Measurements from ENCODE around the gene TRMT11. TPM values are rescaled to one million over a fixed set of nuclear protein-coding genes. Genes with fewer than 3 reads are reported as not detected.
"Not testable (repeated sequence)": the region's sequence is repeated elsewhere in the genome, so short reads cannot be mapped to it uniquely, and the experiment has no call there.

TRMT11 gene
- total RNA-seq, 2 experiments from 2014 or later = 17.1 to 18.1 TPM

- H3K27me3 Mint-ChIP-seq (ENCODE audit: low read depth) = no peaks in the 10 kb centered on the region
- ATAC-seq (no peak), DNase-seq (no peak)
- CTCF ChIA-PET = interaction anchor here (0.9 to 1.2 kb wide), 2 partner anchors 10 to 16 kb away, joined by 3 to 4 read pairs; no protein-coding TSS in a partner anchor
- H3K4me1 Mint-ChIP-seq (ENCODE audit: low read depth) = no peaks in the 10 kb centered on the region
- H3K4me3 Mint-ChIP-seq = no peak overlapping the region
- H3K9me3 Mint-ChIP-seq (ENCODE audit: insufficient read depth) = no peaks in the 10 kb centered on the region
- no peak overlapping the region for H3K27ac Mint-ChIP-seq
- POLR2A ChIA-PET = no interaction called here
- peaks cover 28% of the 10 kb centered on the region for H3K36me3 Mint-ChIP-seq (ENCODE audit: low read depth)
Measured at GRCh38 chr6:126048635-126049034, 62.3 kb downstream of the TRMT11 start.

DNA sequence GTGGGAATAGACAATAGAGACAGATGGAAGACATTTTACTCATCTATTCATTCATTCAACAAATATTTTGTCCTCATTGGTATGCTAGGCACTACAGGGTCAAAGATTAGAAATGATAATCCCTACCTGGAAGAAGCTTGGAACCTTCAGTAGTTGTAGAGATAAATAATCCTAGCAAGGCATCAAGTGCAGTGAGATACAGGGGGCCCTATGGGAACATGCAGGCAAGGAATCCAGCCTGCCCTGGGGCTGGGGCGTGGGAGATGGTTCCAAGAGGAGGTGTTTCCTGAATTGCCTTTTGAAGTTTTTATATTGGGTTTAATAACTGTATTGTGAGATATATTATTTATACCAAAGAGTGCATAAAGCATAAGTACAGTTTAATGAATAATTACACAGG is 64.5 kb downstream of the TRMT11 start:
- Mint-ChIP-seq H3K27me3 (ENCODE audit: low read depth) (no peaks in the 10 kb centered on the region), H3K9me3 (ENCODE audit: insufficient read depth) (no peaks in the 10 kb centered on the region), H3K4me3 (no peak overlapping the region), H3K36me3 (ENCODE audit: low read depth) (peaks cover 20% of the 10 kb centered on the region), H3K4me1 (ENCODE audit: low read depth) (peaks cover 5% of the 10 kb centered on the region), H3K27ac (no peak overlapping the region)
- ChIA-PET CTCF (interaction anchor here (1.1 kb wide), 1 partner anchor 16 kb away, joined by 3 read pairs; no protein-coding TSS in a partner anchor), POLR2A (no interaction called here)
- ATAC-seq (no peak), DNase-seq (no peak)

DNA sequence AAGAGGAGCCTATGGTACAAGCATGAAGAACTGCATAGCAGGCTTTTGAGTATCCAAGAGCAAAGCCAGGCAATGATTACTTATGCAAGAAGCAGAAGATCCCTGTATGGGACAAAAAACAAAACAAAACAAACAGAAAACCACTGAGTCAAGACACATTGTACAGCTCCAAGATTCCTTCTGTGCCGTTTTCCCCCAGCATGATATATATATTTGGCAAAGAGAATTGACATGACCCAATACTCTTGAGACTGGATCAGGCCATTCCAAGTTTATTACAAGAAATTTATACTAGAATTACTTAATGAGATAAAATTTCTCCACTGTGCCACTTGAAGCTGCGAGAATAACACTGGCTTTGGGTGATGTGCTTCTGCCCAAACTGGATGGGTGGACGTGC is 65.5 kb downstream of the TRMT11 start:
- ChIA-PET CTCF (no interaction called here), POLR2A (no interaction called here)
- ATAC-seq = no peak

DNA sequence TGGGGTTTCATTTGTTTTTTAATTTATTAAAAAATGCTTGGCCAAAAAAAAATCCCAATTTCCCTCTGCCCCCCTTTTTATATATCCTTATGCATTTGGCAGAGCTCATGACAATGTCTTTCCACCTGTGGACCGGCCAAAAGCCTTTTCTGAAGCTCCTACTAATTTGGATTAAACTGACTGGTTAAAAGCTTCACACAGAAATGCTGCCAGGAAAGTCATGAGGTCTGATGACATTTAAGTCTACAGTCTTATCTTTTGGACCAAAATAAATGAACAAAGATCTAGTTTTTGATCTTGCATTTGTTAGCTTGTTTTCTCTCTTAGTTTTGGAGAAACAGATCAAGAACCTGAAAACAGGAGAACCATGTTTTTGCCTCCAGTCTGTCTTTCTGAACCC is 66.1 kb downstream of the TRMT11 start:
- no peak overlapping the region for H3K27ac Mint-ChIP-seq
- peaks cover 13% of the 10 kb centered on the region for H3K36me3 Mint-ChIP-seq (ENCODE audit: low read depth)
- no peak overlapping the region for H3K4me3 Mint-ChIP-seq
- H3K27me3 Mint-ChIP-seq (ENCODE audit: low read depth) = no peaks in the 10 kb centered on the region
- no peak for ATAC-seq
- no peak for DNase-seq
- POLR2A ChIA-PET = no interaction called here
- H3K4me1 Mint-ChIP-seq (ENCODE audit: low read depth) = peaks cover 5% of the 10 kb centered on the region
- H3K9me3 Mint-ChIP-seq (ENCODE audit: insufficient read depth) = no peaks in the 10 kb centered on the region
- CTCF ChIA-PET = no interaction called here

More for the DNA sequence above, 65.5 kb downstream of the TRMT11 start:
- Mint-ChIP-seq H3K36me3 (ENCODE audit: low read depth) (peaks cover 17% of the 10 kb centered on the region), H3K4me3 (no peak overlapping the region), H3K4me1 (ENCODE audit: low read depth) (peaks cover 5% of the 10 kb centered on the region), H3K27me3 (ENCODE audit: low read depth) (no peaks in the 10 kb centered on the region), H3K27ac (no peak overlapping the region), H3K9me3 (ENCODE audit: insufficient read depth) (no peaks in the 10 kb centered on the region)
- DNase-seq = no peak

DNA sequence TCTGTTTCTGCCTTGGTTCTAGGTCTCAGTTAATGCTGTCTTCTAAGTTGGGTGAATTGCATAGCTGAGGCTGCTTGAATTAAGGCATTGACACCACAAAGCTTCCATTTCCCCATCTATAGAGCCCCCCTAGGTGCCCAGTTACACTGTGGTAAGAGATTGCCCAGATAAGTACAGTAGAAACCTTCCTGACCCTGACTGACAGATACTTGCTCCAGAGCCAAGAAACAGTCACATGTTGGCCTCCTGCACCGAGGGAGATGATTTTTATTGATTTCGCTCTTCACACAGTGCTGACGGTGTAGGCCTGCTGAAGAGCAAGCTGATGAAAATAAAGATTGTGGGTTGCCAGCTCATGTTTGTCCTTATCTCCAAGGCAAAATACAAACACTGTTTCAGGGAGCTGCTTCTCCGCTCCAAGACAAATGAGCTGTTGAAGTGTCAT is 67.9 kb downstream of the TRMT11 start:
- Mint-ChIP-seq H3K4me1 (ENCODE audit: low read depth) (peaks cover 5% of the 10 kb centered on the region), H3K4me3 (no peak overlapping the region), H3K27ac (no peak overlapping the region), H3K36me3 (ENCODE audit: low read depth) (peaks cover 13% of the 10 kb centered on the region), H3K9me3 (ENCODE audit: insufficient read depth) (no peaks in the 10 kb centered on the region), H3K27me3 (ENCODE audit: low read depth) (no peaks in the 10 kb centered on the region)
- ATAC-seq (no peak), DNase-seq (no peak)
- POLR2A ChIA-PET = no interaction called here
- CTCF ChIA-PET = interaction anchor here (0.7 to 1.8 kb wide), 2 partner anchors 10 to 98 kb away, joined by 3 to 4 read pairs; no protein-coding TSS in a partner anchor

- ATAC-seq (no peak), DNase-seq (no peak)
- no peaks in the 10 kb centered on the region for H3K27me3 Mint-ChIP-seq (ENCODE audit: low read depth)
- H3K9me3 Mint-ChIP-seq (ENCODE audit: insufficient read depth) = no peaks in the 10 kb centered on the region
- H3K27ac Mint-ChIP-seq = no peak overlapping the region
- no peak overlapping the region for H3K4me3 Mint-ChIP-seq
- H3K4me1 Mint-ChIP-seq (ENCODE audit: low read depth) = peaks cover 5% of the 10 kb centered on the region
- H3K36me3 Mint-ChIP-seq (ENCODE audit: low read depth) = peaks cover 9% of the 10 kb centered on the region
- ChIA-PET CTCF (interaction anchor here (0.7 to 1.8 kb wide), 3 partner anchors 9 to 306 kb away, joined by 3 to 5 read pairs (median 4); no protein-coding TSS in a partner anchor), POLR2A (no interaction called here)
Measured at GRCh38 chr6:126054802-126055201, 68.5 kb downstream of the TRMT11 start.

- Mint-ChIP-seq H3K36me3 (ENCODE audit: low read depth) (peaks cover 9% of the 10 kb centered on the region), H3K27ac (no peak overlapping the region), H3K4me1 (ENCODE audit: low read depth) (peaks cover 9% of the 10 kb centered on the region), H3K27me3 (ENCODE audit: low read depth) (no peaks in the 10 kb centered on the region), H3K4me3 (no peak overlapping the region), H3K9me3 (ENCODE audit: insufficient read depth) (no peaks in the 10 kb centered on the region)
- CTCF ChIA-PET = interaction anchor here (1.4 to 1.8 kb wide), 2 partner anchors 9 to 306 kb away, joined by 4 to 5 read pairs; no protein-coding TSS in a partner anchor
- POLR2A ChIA-PET = no interaction called here
- DNase-seq = no peak
- ATAC-seq = no peak
Measured at GRCh38 chr6:126055449-126055848, 69.1 kb downstream of the TRMT11 start.

DNA sequence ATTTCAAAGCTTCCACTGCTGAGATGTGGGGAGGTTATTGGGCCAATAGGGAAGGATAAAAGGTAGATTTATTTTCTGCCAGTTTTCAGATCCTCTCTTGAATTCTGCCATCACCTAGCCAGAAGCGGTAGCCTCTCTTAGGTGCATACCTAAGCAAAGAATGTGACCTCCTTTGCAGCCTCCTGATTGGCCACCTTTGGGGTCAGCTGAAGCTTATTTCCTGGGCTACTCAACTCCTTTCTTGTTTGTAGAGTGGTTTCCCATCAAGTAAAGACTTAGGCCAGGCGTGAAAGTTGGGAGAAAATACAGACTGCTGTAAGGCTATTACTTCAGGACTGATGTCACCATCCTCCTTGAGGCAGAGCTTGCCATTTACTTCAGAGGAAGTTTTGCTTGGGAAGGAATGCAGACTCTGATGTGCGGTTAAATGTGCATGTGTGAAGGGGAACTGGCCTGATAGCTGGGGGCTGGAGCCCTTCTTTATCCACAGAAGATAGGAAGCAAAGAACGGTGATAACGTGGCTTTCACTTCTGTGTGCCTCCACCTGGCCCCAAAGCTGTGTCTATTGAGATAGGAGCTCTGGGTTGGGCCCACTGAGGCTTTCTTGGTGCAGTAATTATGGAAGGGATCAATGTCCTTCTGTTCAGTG is 70.1 kb downstream of the TRMT11 start:
- Mint-ChIP-seq H3K27ac (no peak overlapping the region), H3K36me3 (ENCODE audit: low read depth) (peaks cover 9% of the 10 kb centered on the region), H3K27me3 (ENCODE audit: low read depth) (no peaks in the 10 kb centered on the region), H3K4me1 (ENCODE audit: low read depth) (peaks cover 13% of the 10 kb centered on the region), H3K4me3 (no peak overlapping the region), H3K9me3 (ENCODE audit: insufficient read depth) (no peaks in the 10 kb centered on the region)
- ChIA-PET POLR2A (no interaction called here), CTCF (interaction anchor here (1.4 kb wide), 1 partner anchor 305 kb away, joined by 5 read pairs; no protein-coding TSS in a partner anchor)
- ATAC-seq = no peak
- DNase-seq = no peak

DNA sequence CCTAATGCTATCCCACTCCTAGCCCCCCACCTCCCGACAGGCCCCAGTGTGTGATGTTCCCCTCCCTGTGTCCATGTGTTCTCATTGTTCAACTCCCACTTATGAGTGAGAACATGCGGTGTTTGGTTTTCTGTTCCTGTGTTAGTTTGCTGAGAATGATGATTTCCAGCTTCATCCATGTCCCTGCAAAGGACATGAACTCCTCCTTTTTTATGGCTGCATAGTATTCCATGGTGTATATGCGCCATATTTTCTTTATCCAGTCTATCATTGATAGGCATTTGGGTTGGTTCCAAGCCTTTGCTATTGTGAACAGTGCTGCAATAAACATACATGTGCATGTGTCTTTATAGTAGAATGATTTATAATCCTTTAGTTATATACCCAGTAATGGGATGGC is 71.7 kb downstream of the TRMT11 start:
- peaks cover 13% of the 10 kb centered on the region for H3K4me1 Mint-ChIP-seq (ENCODE audit: low read depth)
- H3K9me3 Mint-ChIP-seq (ENCODE audit: insufficient read depth); H3K27me3 Mint-ChIP-seq (ENCODE audit: low read depth); H3K36me3 Mint-ChIP-seq (ENCODE audit: low read depth); POLR2A ChIA-PET; H3K4me3 Mint-ChIP-seq; H3K27ac Mint-ChIP-seq; CTCF ChIA-PET; ATAC-seq; DNase-seq: not testable (repeated sequence)

GRCh38 chr6:126060400-126060799 is 74.1 kb downstream of the TRMT11 start:
- Mint-ChIP-seq H3K9me3 (ENCODE audit: insufficient read depth) (no peaks in the 10 kb centered on the region), H3K4me1 (ENCODE audit: low read depth) (peaks cover 8% of the 10 kb centered on the region), H3K4me3 (no peak overlapping the region), H3K36me3 (ENCODE audit: low read depth) (peaks cover 9% of the 10 kb centered on the region), H3K27me3 (ENCODE audit: low read depth) (no peaks in the 10 kb centered on the region), H3K27ac (no peak overlapping the region)
- DNase-seq (no peak), ATAC-seq (no peak)
- ChIA-PET POLR2A (no interaction called here), CTCF (no interaction called here)

- H3K9me3 Mint-ChIP-seq (ENCODE audit: insufficient read depth) = no peaks in the 10 kb centered on the region
- no peak for ATAC-seq
- POLR2A ChIA-PET = no interaction called here
- no peak for DNase-seq
- peaks cover 3% of the 10 kb centered on the region for H3K36me3 Mint-ChIP-seq (ENCODE audit: low read depth)
- H3K4me1 Mint-ChIP-seq (ENCODE audit: low read depth) = peaks cover 8% of the 10 kb centered on the region
- H3K4me3 Mint-ChIP-seq = no peak overlapping the region
- CTCF ChIA-PET = interaction anchor here (1.6 kb wide), 1 partner anchor 9 kb away, joined by 4 read pairs; no protein-coding TSS in a partner anchor
- no peaks in the 10 kb centered on the region for H3K27me3 Mint-ChIP-seq (ENCODE audit: low read depth)
- no peak overlapping the region for H3K27ac Mint-ChIP-seq
Measured at GRCh38 chr6:126063512-126064146, 77.3 kb downstream of the TRMT11 start.

DNA sequence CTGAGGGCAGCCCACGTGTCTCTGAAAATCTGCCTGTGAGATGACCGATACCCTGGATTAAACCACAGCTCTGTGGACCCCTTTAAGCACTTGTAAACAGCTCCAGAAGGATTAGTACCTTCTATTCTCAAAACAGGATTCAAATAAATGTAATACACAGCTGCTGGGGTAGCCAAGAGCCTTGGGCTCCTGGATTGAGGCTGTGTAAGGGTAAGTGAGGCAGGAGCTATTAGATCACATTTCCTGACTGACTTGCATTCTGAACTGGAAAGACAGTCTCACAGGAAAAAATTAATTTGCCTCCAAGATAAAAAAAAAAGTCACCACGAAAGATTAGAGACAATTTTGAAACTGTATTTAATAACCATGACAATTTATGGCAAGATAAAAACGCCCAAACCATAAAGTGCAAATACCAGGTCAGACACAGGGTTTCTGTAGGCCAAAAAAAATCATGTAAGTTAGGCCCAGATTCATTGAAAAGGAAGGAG is 78.0 kb downstream of the TRMT11 start:
- Mint-ChIP-seq H3K27ac (no peak overlapping the region), H3K36me3 (ENCODE audit: low read depth) (no peaks in the 10 kb centered on the region), H3K27me3 (ENCODE audit: low read depth) (no peaks in the 10 kb centered on the region), H3K4me3 (no peak overlapping the region), H3K4me1 (ENCODE audit: low read depth) (peaks cover 8% of the 10 kb centered on the region), H3K9me3 (ENCODE audit: insufficient read depth) (no peaks in the 10 kb centered on the region)
- no peak for ATAC-seq
- DNase-seq = no peak
- ChIA-PET CTCF (interaction anchor here (1.4 to 1.6 kb wide), 2 partner anchors 9 to 16 kb away, joined by 4 read pairs; no protein-coding TSS in a partner anchor), POLR2A (no interaction called here)

Measured in activated CD8-positive, alpha-beta T cell treated with anti-CD3 and anti-CD28 coated beads, Interleukin-2, amount 10 ng/mL, durations not matched to agents 7 days and 5 days (primary cell).